Cortex of kidney (tissue), 1 donor: Measurements from ENCODE around the gene HSFX1.

ENCODE experiments used
- DNase-seq: peaks from one replicate; lab custom pipeline; 2025; lab: John Stamatoyannopoulos, UW

Gene HSFX1

GRCh38 chrX:149807747-149808458, 34.0 kb downstream of the HSFX1 start:
- DNase-seq, result no peak

GRCh38 chrX:149818652-149819051, 44.8 kb downstream of the HSFX1 start:
- no peak for DNase-seq

- no peak for DNase-seq
These were observed 45.5 kb downstream of the HSFX1 start for GRCh38 chrX:149819371-149819770.

GRCh38 chrX:149825424-149825823, 51.6 kb downstream of the HSFX1 start:
- no peak for DNase-seq
